ENCODE data around the gene NDST3. TPM values are rescaled to one million over a fixed set of nuclear protein-coding genes. Genes with fewer than 3 reads are reported as not detected.

Gene NDST3
- total RNA-seq, 4 donors from 2014 or later = 0.98 to 11.6 (median 4.9) TPM

DNA sequence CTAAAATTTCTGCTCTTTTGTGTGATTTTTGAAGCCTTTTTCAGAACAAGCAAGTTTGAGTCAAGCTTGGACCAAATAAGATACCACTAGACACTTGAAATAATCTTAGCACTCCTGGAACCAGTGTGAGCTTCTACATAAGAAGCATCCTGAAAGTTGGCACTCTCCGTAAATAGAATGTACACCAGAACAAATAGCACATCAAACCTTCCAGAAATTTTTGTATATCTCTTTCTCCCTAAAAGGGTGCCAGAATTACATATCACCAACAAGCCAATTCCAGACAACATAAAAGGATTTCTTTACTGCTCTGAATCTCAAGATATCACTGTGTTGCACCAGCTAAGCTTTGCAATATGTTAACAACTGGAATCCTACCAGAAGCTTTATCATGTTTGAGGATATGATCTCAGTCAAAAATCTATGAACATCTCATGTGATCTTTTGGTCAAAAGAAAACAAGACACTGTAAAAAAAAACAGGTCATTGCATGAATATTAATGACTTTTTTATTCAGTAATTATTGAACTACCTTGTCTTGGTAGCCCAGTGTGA lies 201.4 kb downstream of the NDST3 start:
- DNase-seq (ENCODE audit: low spot score in 2 of 2) = no peak
- H3K4me1 ChIP-seq = no peaks in the 10 kb centered on the region
- no peak overlapping the region for H3K4me3 ChIP-seq
- H3K36me3 ChIP-seq = no peaks in the 10 kb centered on the region
- no peaks in the 10 kb centered on the region for H3K9me3 ChIP-seq
- no peak overlapping the region for H3K27ac ChIP-seq
- WGBS, 2 donors = 85 to 95% methylated on average over 1 of the region's 1 CpG
- no peak for TF ChIP-seq EP300 (IDR thresholded peaks at IDR 0.05)
- TF ChIP-seq CTCF (IDR thresholded peaks at IDR 0.05) = no peak
- no peak for TF ChIP-seq POLR2A (IDR thresholded peaks at IDR 0.05)
- H3K27me3 ChIP-seq = no peaks in the 10 kb centered on the region

DNA sequence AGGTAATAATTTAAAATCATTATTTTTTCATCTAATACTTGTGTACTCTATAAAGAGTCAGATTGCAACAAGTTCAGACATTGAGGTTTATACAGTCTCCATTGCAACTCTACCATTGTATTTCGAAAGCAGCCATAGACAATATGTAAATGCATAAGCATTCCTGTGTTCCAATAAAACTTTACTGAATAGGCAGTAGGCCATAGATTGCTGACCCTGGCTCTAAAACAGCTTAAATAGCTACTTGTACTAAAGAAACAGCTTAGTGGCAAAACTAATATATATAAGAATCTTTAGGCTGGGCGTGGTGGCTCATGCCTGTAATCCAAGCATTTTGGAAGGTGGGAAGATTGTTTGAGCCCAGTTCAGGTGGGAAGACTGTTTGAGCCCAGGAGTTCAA lies 203.2 kb downstream of the NDST3 start:
- Histone ChIP-seq H3K27me3 (no peaks in the 10 kb centered on the region), H3K9me3 (no peaks in the 10 kb centered on the region), H3K27ac (no peak overlapping the region), H3K4me3 (no peak overlapping the region), H3K36me3 (no peaks in the 10 kb centered on the region), H3K4me1 (no peaks in the 10 kb centered on the region)
- 80 to 81% methylated on average over 2 of the region's 2 CpGs for WGBS, 2 donors
- TF ChIP-seq EP300 (IDR thresholded peaks at IDR 0.05) (no peak), CTCF (IDR thresholded peaks at IDR 0.05) (no peak), POLR2A (IDR thresholded peaks at IDR 0.05) (no peak)
- DNase-seq (ENCODE audit: low spot score in 2 of 2) = no peak

GRCh38 chr4:118249890-118250289 lies 215.6 kb downstream of the NDST3 start:
- Histone ChIP-seq H3K27ac (no peak overlapping the region), H3K4me3 (no peak overlapping the region), H3K27me3 (no peaks in the 10 kb centered on the region), H3K9me3 (peaks cover 0 to 5% (median 0%) of the 10 kb centered on the region in 4 donors), H3K36me3 (no peaks in the 10 kb centered on the region), H3K4me1 (no peaks in the 10 kb centered on the region)
- no peak for DNase-seq (ENCODE audit: low spot score in 2 of 2)
- no peak for TF ChIP-seq CTCF (IDR thresholded peaks at IDR 0.05)
- no peak for TF ChIP-seq EP300 (IDR thresholded peaks at IDR 0.05)
- no peak for TF ChIP-seq POLR2A (IDR thresholded peaks at IDR 0.05)
- WGBS, 2 donors = 90 to 91% methylated on average over 3 of the region's 3 CpGs

DNA sequence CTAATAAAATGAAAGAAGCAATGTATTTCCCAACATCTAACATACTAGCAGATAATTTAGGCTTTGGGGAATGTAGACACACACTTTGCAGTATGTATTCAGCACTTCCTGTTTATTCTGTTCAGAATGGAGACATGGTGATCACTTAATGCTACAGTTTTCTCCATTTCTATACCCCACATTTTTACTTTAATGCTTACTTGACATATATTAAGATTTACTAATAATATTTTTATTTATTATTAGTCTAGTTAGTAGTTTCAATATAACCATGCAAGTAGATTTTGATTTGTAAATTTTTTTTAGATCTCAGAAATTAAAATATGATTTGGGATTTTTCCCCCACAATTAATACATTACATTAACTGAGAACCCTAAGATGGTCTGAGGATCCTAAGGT lies 220.1 kb downstream of the NDST3 start:
- H3K9me3 ChIP-seq = peaks cover 0 to 5% (median 0%) of the 10 kb centered on the region in 4 donors
- TF ChIP-seq EP300 (IDR thresholded peaks at IDR 0.05) (no peak), POLR2A (IDR thresholded peaks at IDR 0.05) (no peak), CTCF (IDR thresholded peaks at IDR 0.05) (no peak)
- no peak for DNase-seq (ENCODE audit: low spot score in 2 of 2)
- H3K36me3 ChIP-seq = no peaks in the 10 kb centered on the region
- no peak overlapping the region for H3K4me3 ChIP-seq
- no peaks in the 10 kb centered on the region for H3K27me3 ChIP-seq
- H3K27ac ChIP-seq = no peak overlapping the region
- H3K4me1 ChIP-seq = no peaks in the 10 kb centered on the region

DNA sequence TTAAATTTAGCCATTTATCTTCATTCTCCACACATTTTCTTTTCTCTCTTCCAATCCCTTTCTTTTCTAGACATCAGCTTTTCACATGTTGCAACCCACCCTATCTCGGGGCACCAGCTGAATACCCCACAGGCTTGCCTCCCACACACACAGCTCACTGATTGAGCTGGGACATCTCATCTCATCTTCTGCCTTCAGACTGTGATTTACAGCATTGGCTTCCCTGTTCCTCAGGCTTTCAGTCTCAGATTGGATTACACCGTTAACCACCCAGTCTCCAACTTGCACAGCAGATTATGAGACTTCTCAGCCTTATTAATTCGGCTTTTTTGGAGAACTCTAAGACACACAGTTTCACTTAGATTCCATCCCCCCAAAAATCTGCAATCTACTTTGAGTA lies 224.8 kb downstream of the NDST3 start:
- Histone ChIP-seq H3K27ac (no peak overlapping the region), H3K36me3 (no peaks in the 10 kb centered on the region), H3K9me3 (no peaks in the 10 kb centered on the region), H3K4me3 (no peak overlapping the region), H3K4me1 (no peaks in the 10 kb centered on the region), H3K27me3 (peaks cover 0 to 4% of the 10 kb centered on the region in 2 donors)
- no peak for DNase-seq (ENCODE audit: low spot score in 2 of 2)
- no peak for TF ChIP-seq EP300 (IDR thresholded peaks at IDR 0.05)
- no peak for TF ChIP-seq POLR2A (IDR thresholded peaks at IDR 0.05)
- TF ChIP-seq CTCF (IDR thresholded peaks at IDR 0.05) = no peak
- 82 to 85% methylated on average over 3 of the region's 3 CpGs for WGBS, 2 donors

Data from tibial nerve (tissue), 4 donors.